OCI-LY3 (cell line): ENCODE measurements around the gene FAM50A.

Source experiments
- EZH2phosphoT487 ChIP-seq: fragments of 200-600 bp; shearing (Covaris generic); IDR thresholded peaks from 2 replicates; pipeline ENCODE4 v1.6.1; 2018; ENCODE audit warnings: antibody characterized with exemption, mixed run types, low read depth
- TF ChIP-seq, protein P1 (sequence below): fragments of 200-600, 300-600 bp; sonication (generic); IDR thresholded peaks from 2 replicates; pipeline ENCODE4 v1.5.1; 2014; ENCODE audit warnings: antibody characterized with exemption, low read length, low read depth

DNA sequence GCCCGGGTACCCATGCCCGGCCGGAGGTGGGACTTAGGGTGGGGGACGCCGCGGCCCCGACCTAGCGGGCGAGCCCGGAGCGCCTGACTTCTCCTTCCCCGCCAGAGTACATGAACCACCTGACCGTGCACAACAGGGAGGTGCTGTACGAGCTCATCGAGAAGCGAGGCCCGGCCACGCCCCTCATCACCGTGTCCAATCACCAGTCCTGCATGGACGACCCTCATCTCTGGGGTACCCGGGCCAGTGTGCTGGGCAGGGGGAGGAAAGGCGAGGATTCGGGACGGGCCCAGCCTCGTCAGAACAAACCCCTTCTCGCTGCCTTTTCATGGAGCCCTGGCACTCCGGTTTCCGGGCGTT is 32.0 kb upstream of the FAM50A start:
- TF ChIP-seq, protein P1, sequence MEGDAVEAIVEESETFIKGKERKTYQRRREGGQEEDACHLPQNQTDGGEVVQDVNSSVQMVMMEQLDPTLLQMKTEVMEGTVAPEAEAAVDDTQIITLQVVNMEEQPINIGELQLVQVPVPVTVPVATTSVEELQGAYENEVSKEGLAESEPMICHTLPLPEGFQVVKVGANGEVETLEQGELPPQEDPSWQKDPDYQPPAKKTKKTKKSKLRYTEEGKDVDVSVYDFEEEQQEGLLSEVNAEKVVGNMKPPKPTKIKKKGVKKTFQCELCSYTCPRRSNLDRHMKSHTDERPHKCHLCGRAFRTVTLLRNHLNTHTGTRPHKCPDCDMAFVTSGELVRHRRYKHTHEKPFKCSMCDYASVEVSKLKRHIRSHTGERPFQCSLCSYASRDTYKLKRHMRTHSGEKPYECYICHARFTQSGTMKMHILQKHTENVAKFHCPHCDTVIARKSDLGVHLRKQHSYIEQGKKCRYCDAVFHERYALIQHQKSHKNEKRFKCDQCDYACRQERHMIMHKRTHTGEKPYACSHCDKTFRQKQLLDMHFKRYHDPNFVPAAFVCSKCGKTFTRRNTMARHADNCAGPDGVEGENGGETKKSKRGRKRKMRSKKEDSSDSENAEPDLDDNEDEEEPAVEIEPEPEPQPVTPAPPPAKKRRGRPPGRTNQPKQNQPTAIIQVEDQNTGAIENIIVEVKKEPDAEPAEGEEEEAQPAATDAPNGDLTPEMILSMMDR = no peak
- no peak for TF ChIP-seq EZH2phosphoT487
